Activated naive CD8-positive, alpha-beta T cell treated with anti-CD3 and anti-CD28 coated beads for 36 hours (primary cell): Measurements from ENCODE around the gene ZMYM3. TPM values are rescaled to one million over a fixed set of nuclear protein-coding genes. Genes with fewer than 3 reads are reported as not detected.
"Not testable (repeated sequence)": the region's sequence is repeated elsewhere in the genome, so short reads cannot be mapped to it uniquely, and the experiment has no call there.

Experiments used
- DNase-seq: peaks from one replicate; pipeline ENCODE4 v3.0.0; 2021
- H3K27ac Mint-ChIP-seq: one replicate; pipeline ENCODE4 v1.8.0; 2022; ENCODE audit warnings: mild to moderate bottlenecking, moderate library complexity, mixed read lengths
- H3K27me3 Mint-ChIP-seq: one replicate; pipeline ENCODE4 v1.8.0; 2022; ENCODE audit warnings: mild to moderate bottlenecking, mixed read lengths
- H3K36me3 Mint-ChIP-seq: one replicate; pipeline ENCODE4 v1.8.0; 2021; ENCODE audit warnings: mild to moderate bottlenecking, mixed read lengths
- H3K4me1 Mint-ChIP-seq: one replicate; pipeline ENCODE4 v1.8.0; 2021; ENCODE audit warnings: mixed read lengths
- H3K4me3 Mint-ChIP-seq: one replicate; pipeline ENCODE4 v1.8.0; 2022; ENCODE audit warnings: mild to moderate bottlenecking, moderate library complexity, mixed read lengths
- H3K9me3 Mint-ChIP-seq: one replicate; pipeline ENCODE4 v1.8.0; 2022; ENCODE audit warnings: mixed read lengths
- total RNA-seq, 2 experiments: library from RNA; stranded (reverse); gene quantifications; one replicate each; pipeline ENCODE4 v1.2.3, GENCODE V29; 2021

The ZMYM3 gene
- 10 to 100 TPM; 22.9 to 25.1 TPM for total RNA-seq

- H3K27me3 Mint-ChIP-seq = no peaks in the 10 kb centered on the region
- H3K36me3 Mint-ChIP-seq = peaks cover 9% of the 10 kb centered on the region
- peak within 1 kb of the TSS; percentile 88 for H3K4me3 Mint-ChIP-seq
- DNase-seq = peak; percentile 85
- peak within 1 kb of the TSS; percentile 94 for H3K27ac Mint-ChIP-seq
- peaks cover 32% of the 10 kb centered on the region for H3K4me1 Mint-ChIP-seq
- H3K9me3 Mint-ChIP-seq = no peaks in the 10 kb centered on the region
Measured at GRCh38 chrX:71254092-71254963, at the start of gene ZMYM3. TSS of gene ZMYM3 (minus strand) at chrX:71254140. CDS start at chrX:71253255, 885 bp downstream.

GRCh38 chrX:71302461-71303213 lies 48.7 kb upstream of the ZMYM3 start:
- no peak for DNase-seq
- Mint-ChIP-seq H3K36me3 (peaks cover 30% of the 10 kb centered on the region), H3K9me3 (no peaks in the 10 kb centered on the region), H3K27me3 (no peaks in the 10 kb centered on the region), H3K4me3 (no peak overlapping the region), H3K4me1 (peaks cover 16% of the 10 kb centered on the region), H3K27ac (peak overlapping the region; percentile 31)

GRCh38 chrX:71301195-71301924 lies 47.4 kb upstream of the ZMYM3 start, which contains the start of gene ITGB1BP2:
TSS of gene ITGB1BP2 (plus strand) at chrX:71301750. CDS start at chrX:71301807, 57 bp downstream.
- H3K4me1 Mint-ChIP-seq = peaks cover 17% of the 10 kb centered on the region
- H3K4me3 Mint-ChIP-seq = no peak within 1 kb of the TSS
- no peaks in the 10 kb centered on the region for H3K9me3 Mint-ChIP-seq
- H3K27ac Mint-ChIP-seq = peak within 1 kb of the TSS; percentile 56
- no peak for DNase-seq
- H3K27me3 Mint-ChIP-seq = no peaks in the 10 kb centered on the region
- peaks cover 40% of the 10 kb centered on the region for H3K36me3 Mint-ChIP-seq

GRCh38 chrX:71300495-71300894 lies 46.6 kb upstream of the ZMYM3 start:
- Mint-ChIP-seq H3K4me1 (peaks cover 17% of the 10 kb centered on the region), H3K36me3 (peaks cover 41% of the 10 kb centered on the region), H3K27ac (peak overlapping the region; percentile 39)
- not testable (repeated sequence) for DNase-seq, H3K27me3 Mint-ChIP-seq, H3K4me3 Mint-ChIP-seq, H3K9me3 Mint-ChIP-seq

- H3K4me3 Mint-ChIP-seq, DNase-seq, H3K9me3 Mint-ChIP-seq, H3K27me3 Mint-ChIP-seq: not testable (repeated sequence)
- peaks cover 41% of the 10 kb centered on the region for H3K36me3 Mint-ChIP-seq
- peaks cover 17% of the 10 kb centered on the region for H3K4me1 Mint-ChIP-seq
- peak overlapping the region; percentile 39 for H3K27ac Mint-ChIP-seq
Measured at GRCh38 chrX:71300064-71300463, 46.1 kb upstream of the ZMYM3 start.

GRCh38 chrX:71298119-71298518 lies 44.2 kb upstream of the ZMYM3 start:
- DNase-seq = no peak
- H3K27ac Mint-ChIP-seq = no peak overlapping the region
- H3K4me3 Mint-ChIP-seq = no peak overlapping the region
- H3K9me3 Mint-ChIP-seq = no peaks in the 10 kb centered on the region
- H3K36me3 Mint-ChIP-seq = peaks cover 40% of the 10 kb centered on the region
- no peaks in the 10 kb centered on the region for H3K27me3 Mint-ChIP-seq
- peaks cover 17% of the 10 kb centered on the region for H3K4me1 Mint-ChIP-seq

GRCh38 chrX:71296806-71297205 lies 42.9 kb upstream of the ZMYM3 start:
- Mint-ChIP-seq H3K27me3 (no peaks in the 10 kb centered on the region), H3K4me3 (no peak overlapping the region), H3K27ac (no peak overlapping the region), H3K4me1 (peaks cover 9% of the 10 kb centered on the region), H3K9me3 (no peaks in the 10 kb centered on the region), H3K36me3 (peaks cover 38% of the 10 kb centered on the region)
- DNase-seq = no peak

- no peaks in the 10 kb centered on the region for H3K27me3 Mint-ChIP-seq
- H3K4me1 Mint-ChIP-seq = peaks cover 8% of the 10 kb centered on the region
- no peaks in the 10 kb centered on the region for H3K9me3 Mint-ChIP-seq
- H3K36me3 Mint-ChIP-seq = peaks cover 33% of the 10 kb centered on the region
- H3K27ac Mint-ChIP-seq = no peak overlapping the region
- no peak overlapping the region for H3K4me3 Mint-ChIP-seq
- no peak for DNase-seq
Measured at GRCh38 chrX:71292669-71293365, 38.9 kb upstream of the ZMYM3 start.

GRCh38 chrX:71291381-71291780 lies 37.4 kb upstream of the ZMYM3 start:
- Mint-ChIP-seq H3K4me3 (no peak overlapping the region), H3K9me3 (no peaks in the 10 kb centered on the region), H3K27me3 (no peaks in the 10 kb centered on the region), H3K36me3 (peaks cover 30% of the 10 kb centered on the region), H3K4me1 (peaks cover 8% of the 10 kb centered on the region), H3K27ac (peak overlapping the region; percentile 38)
- DNase-seq = no peak

GRCh38 chrX:71285929-71286328 lies 32.0 kb upstream of the ZMYM3 start:
- H3K27ac Mint-ChIP-seq = no peak overlapping the region

GRCh38 chrX:71283403-71284143 lies 29.6 kb upstream of the ZMYM3 start, which contains the start of gene NONO:
TSS of gene NONO (plus strand) at chrX:71283635. CDS start at chrX:71290638, 7,003 bp downstream.
- Mint-ChIP-seq H3K4me3 (peak within 1 kb of the TSS; percentile 97), H3K36me3 (peaks cover 34% of the 10 kb centered on the region), H3K27me3 (peaks cover 5% of the 10 kb centered on the region), H3K9me3 (no peaks in the 10 kb centered on the region), H3K4me1 (peaks cover 6% of the 10 kb centered on the region), H3K27ac (peak within 1 kb of the TSS; percentile 100)
- DNase-seq = peak; percentile 84

More at GRCh38 chrX:71285929-71286328, 32.0 kb upstream of the ZMYM3 start:
- peaks cover 5% of the 10 kb centered on the region for H3K27me3 Mint-ChIP-seq
- peak overlapping the region; percentile 97 for H3K4me3 Mint-ChIP-seq
- H3K36me3 Mint-ChIP-seq = peaks cover 40% of the 10 kb centered on the region
- H3K9me3 Mint-ChIP-seq = no peaks in the 10 kb centered on the region
- DNase-seq = no peak
- peaks cover 10% of the 10 kb centered on the region for H3K4me1 Mint-ChIP-seq

- DNase-seq = peak; percentile 43
- Mint-ChIP-seq H3K27me3 (peaks cover 5% of the 10 kb centered on the region), H3K27ac (peak overlapping the region; percentile 100), H3K4me1 (peaks cover 5% of the 10 kb centered on the region), H3K4me3 (peak overlapping the region; percentile 97), H3K9me3 (no peaks in the 10 kb centered on the region), H3K36me3 (peaks cover 31% of the 10 kb centered on the region)
Measured at GRCh38 chrX:71282514-71283402, 28.8 kb upstream of the ZMYM3 start.

GRCh38 chrX:71281300-71281699 lies 27.4 kb upstream of the ZMYM3 start:
- not testable (repeated sequence) for H3K27me3 Mint-ChIP-seq, H3K4me3 Mint-ChIP-seq, H3K9me3 Mint-ChIP-seq, H3K4me1 Mint-ChIP-seq, DNase-seq, H3K27ac Mint-ChIP-seq
- H3K36me3 Mint-ChIP-seq = peaks cover 22% of the 10 kb centered on the region
